WTC11 (cell line): Measurements from ENCODE around the gene UBTD1. TPM values are rescaled to one million over a fixed set of nuclear protein-coding genes. Genes with fewer than 3 reads are reported as not detected.

Experiments used
- ATAC-seq: fragments of 200-7000 bp; cut with Tn5 transposase; 2 replicates; pipeline ENCODE4 v1.10.0; 2021; ENCODE audit warnings: mild to moderate bottlenecking, moderate library complexity
- CTCF ChIA-PET: fragments of 300-600 bp; sonication (Branson Sonifier 250); formaldehyde crosslinking; loops from one replicate; lab custom pipeline; 2021; ENCODE audit warnings: antibody characterized with exemption; lab: Charles Lee
- POLR2A ChIA-PET: fragments of 350-600 bp; sonication (Branson Sonifier 250); formaldehyde crosslinking; loops from one replicate; lab custom pipeline; 2021; ENCODE audit warnings: antibody characterized with exemption; lab: Charles Lee
- DNase-seq: peaks from one replicate; pipeline ENCODE4 v3.0.0; 2021; ENCODE audit warnings: low spot score
- H3K27ac Mint-ChIP-seq: 2 replicates; pipeline ENCODE4 v1.8.0; 2021; ENCODE audit warnings: mixed read lengths
- H3K27me3 Mint-ChIP-seq: 2 replicates; pipeline ENCODE4 v1.8.0; 2021; ENCODE audit warnings: low read depth, mild to moderate bottlenecking, moderate library complexity, mixed read lengths
- H3K36me3 Mint-ChIP-seq: 2 replicates; pipeline ENCODE4 v1.8.0; 2021; ENCODE audit warnings: mixed read lengths
- H3K4me1 Mint-ChIP-seq: 2 replicates; pipeline ENCODE4 v1.8.0; 2022; ENCODE audit warnings: mixed read lengths
- H3K4me3 Mint-ChIP-seq: 2 replicates; pipeline ENCODE4 v1.8.0; 2021; ENCODE audit warnings: mild to moderate bottlenecking, moderate library complexity, mixed read lengths
- H3K9me3 Mint-ChIP-seq: 2 replicates; pipeline ENCODE4 v1.8.0; 2021; ENCODE audit warnings: mixed read lengths
- EMX1 ChIP-seq: fragments of 250-450 bp; sonication (Bioruptor Pico); IDR thresholded peaks from 2 replicates; pipeline ENCODE4 v1.8.0; 2021; ENCODE audit warnings: mild to moderate bottlenecking
- FOXJ3 ChIP-seq: sonication (generic); formaldehyde crosslinking; IDR thresholded peaks from 2 replicates; pipeline ENCODE4 v1.9.0; 2021; ENCODE audit warnings: missing genetic modification reagents, mild to moderate bottlenecking, borderline replicate concordance
- FOXK1 ChIP-seq: sonication (generic); formaldehyde crosslinking; IDR thresholded peaks from 2 replicates; pipeline ENCODE4 v1.8.0; 2022; ENCODE audit warnings: mild to moderate bottlenecking, moderate library complexity, missing genetic modification reagents
- GTF2I ChIP-seq: fragments of 250-450 bp; sonication (Bioruptor Pico); conservative IDR thresholded peaks from 2 replicates; pipeline ENCODE4 v1.4.0; 2021; ENCODE audit warnings: mild to moderate bottlenecking
- MLX ChIP-seq: sonication (generic); formaldehyde crosslinking; IDR thresholded peaks from 2 replicates; pipeline ENCODE4 v1.8.1; 2023; ENCODE audit warnings: mild to moderate bottlenecking, missing genetic modification reagents, moderate library complexity
- NFE2L1 ChIP-seq: sonication (generic); formaldehyde crosslinking; IDR thresholded peaks from 2 replicates; pipeline ENCODE4 v1.8.1; 2023; ENCODE audit warnings: missing genetic modification reagents
- NR3C1 ChIP-seq: sonication (generic); formaldehyde crosslinking; conservative IDR thresholded peaks from 2 replicates; pipeline ENCODE4 v1.8.1; 2023; ENCODE audit warnings: low read depth, mild to moderate bottlenecking, missing genetic modification reagents
- RELA ChIP-seq: sonication (generic); formaldehyde crosslinking; IDR thresholded peaks from 2 replicates; pipeline ENCODE4 v1.8.1; 2022; ENCODE audit warnings: missing genetic modification reagents, mild to moderate bottlenecking, borderline replicate concordance
- SP1 ChIP-seq: sonication (generic); formaldehyde crosslinking; conservative IDR thresholded peaks from 2 replicates; pipeline ENCODE4 v1.8.1; 2022; ENCODE audit warnings: missing genetic modification reagents
- TCF7 ChIP-seq: sonication (generic); formaldehyde crosslinking; IDR thresholded peaks from 2 replicates; pipeline ENCODE4 v1.8.0; 2022; ENCODE audit warnings: mild to moderate bottlenecking, low read depth, missing genetic modification reagents, moderate library complexity
- TP53 ChIP-seq: sonication (generic); formaldehyde crosslinking; IDR thresholded peaks from 2 replicates; pipeline ENCODE4 v1.8.1; 2023; ENCODE audit warnings: mild to moderate bottlenecking, missing genetic modification reagents
- total RNA-seq: library from RNA; stranded (reverse); gene quantifications from 3 replicates; pipeline ENCODE4 v1.2.3, GENCODE V29; 2021
- TF ChIP-seq, protein P1 (sequence below): sonication (generic); formaldehyde crosslinking; conservative IDR thresholded peaks from 2 replicates; pipeline ENCODE4 v1.8.1; 2023; ENCODE audit warnings: mild to moderate bottlenecking, low read depth, missing genetic modification reagents, moderate library complexity
- TF ChIP-seq, protein P2 (sequence below): sonication (generic); formaldehyde crosslinking; IDR thresholded peaks from 2 replicates; pipeline ENCODE4 v1.8.1; 2023; ENCODE audit warnings: mild to moderate bottlenecking, missing genetic modification reagents, borderline replicate concordance
- TF ChIP-seq, protein P3 (sequence below): fragments of 250-450 bp; sonication (Bioruptor Pico); IDR thresholded peaks from 2 replicates; pipeline ENCODE4 v1.9.0; 2021; ENCODE audit warnings: mild to moderate bottlenecking, borderline replicate concordance
- TF ChIP-seq, protein P4 (sequence below): sonication (generic); formaldehyde crosslinking; IDR thresholded peaks from 2 replicates; pipeline ENCODE4 v1.8.1; 2022; ENCODE audit warnings: mild to moderate bottlenecking, missing genetic modification reagents, moderate library complexity, borderline replicate concordance

The UBTD1 gene
- total RNA-seq, 1 experiment from 2014 or later, result 35.7 TPM

DNA sequence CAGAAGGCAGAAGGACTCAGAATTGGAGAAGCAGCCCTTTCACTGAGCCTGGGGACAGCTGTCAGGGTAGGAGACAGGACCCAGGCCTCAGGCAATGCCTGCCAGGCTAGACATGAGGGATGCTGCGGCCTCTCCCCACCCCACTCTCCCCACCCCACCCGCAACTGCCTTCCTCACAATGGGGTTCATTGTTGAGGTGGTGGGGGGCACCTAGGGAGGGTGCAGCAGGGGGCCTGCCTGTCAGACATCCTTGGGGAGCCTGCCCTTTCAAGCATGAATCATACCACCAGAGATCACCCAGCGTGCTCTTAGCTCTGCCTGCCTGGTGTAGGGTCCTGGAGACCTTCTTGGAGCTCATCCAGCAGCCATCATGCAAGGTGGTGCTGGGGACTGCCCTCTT lies 90.8 kb downstream of the UBTD1 start, which contains the start of gene C10orf62:
Gene C10orf62, plus strand, starts transcription at position 243 of the 400 bp plus-strand sequence. CDS start 177 bp downstream, outside the sequence.
- no peaks in the 10 kb centered on the region for H3K4me1 Mint-ChIP-seq
- POLR2A ChIA-PET, result no interaction called here
- H3K9me3 Mint-ChIP-seq, result no peaks in the 10 kb centered on the region
- no peaks in the 10 kb centered on the region for H3K27me3 Mint-ChIP-seq
- no peaks in the 10 kb centered on the region for H3K36me3 Mint-ChIP-seq
- ATAC-seq (no peak), DNase-seq (no peak)
- H3K27ac Mint-ChIP-seq, result no peak within 1 kb of the TSS
- TF ChIP-seq TCF7 (CRISPR knock-in tag), result no peak
- no peak for TF ChIP-seq MLX (CRISPR knock-in tag)
- no peak for TF ChIP-seq GTF2I (CRISPR knock-in tag)
- no peak for TF ChIP-seq NR3C1
- H3K4me3 Mint-ChIP-seq, result no peak within 1 kb of the TSS
- CTCF ChIA-PET, result interaction anchor here (3.4 kb wide), 1 partner anchor 18 kb away, joined by 15 read pairs; the partner anchor contains the start of gene ANKRD2

GRCh38 chr10:97590082-97590747 lies 91.5 kb downstream of the UBTD1 start:
- no peaks in the 10 kb centered on the region for H3K36me3 Mint-ChIP-seq
- H3K4me1 Mint-ChIP-seq, result no peaks in the 10 kb centered on the region
- ATAC-seq (no peak), DNase-seq (no peak)
- H3K4me3 Mint-ChIP-seq, result no peak overlapping the region
- H3K27ac Mint-ChIP-seq, result no peak overlapping the region
- TF ChIP-seq RELA (CRISPR knock-in tag), result no peak
- TF ChIP-seq, protein P1, sequence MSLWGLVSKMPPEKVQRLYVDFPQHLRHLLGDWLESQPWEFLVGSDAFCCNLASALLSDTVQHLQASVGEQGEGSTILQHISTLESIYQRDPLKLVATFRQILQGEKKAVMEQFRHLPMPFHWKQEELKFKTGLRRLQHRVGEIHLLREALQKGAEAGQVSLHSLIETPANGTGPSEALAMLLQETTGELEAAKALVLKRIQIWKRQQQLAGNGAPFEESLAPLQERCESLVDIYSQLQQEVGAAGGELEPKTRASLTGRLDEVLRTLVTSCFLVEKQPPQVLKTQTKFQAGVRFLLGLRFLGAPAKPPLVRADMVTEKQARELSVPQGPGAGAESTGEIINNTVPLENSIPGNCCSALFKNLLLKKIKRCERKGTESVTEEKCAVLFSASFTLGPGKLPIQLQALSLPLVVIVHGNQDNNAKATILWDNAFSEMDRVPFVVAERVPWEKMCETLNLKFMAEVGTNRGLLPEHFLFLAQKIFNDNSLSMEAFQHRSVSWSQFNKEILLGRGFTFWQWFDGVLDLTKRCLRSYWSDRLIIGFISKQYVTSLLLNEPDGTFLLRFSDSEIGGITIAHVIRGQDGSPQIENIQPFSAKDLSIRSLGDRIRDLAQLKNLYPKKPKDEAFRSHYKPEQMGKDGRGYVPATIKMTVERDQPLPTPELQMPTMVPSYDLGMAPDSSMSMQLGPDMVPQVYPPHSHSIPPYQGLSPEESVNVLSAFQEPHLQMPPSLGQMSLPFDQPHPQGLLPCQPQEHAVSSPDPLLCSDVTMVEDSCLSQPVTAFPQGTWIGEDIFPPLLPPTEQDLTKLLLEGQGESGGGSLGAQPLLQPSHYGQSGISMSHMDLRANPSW (CRISPR knock-in tag), result no peak
- no peak for TF ChIP-seq TP53
- no peaks in the 10 kb centered on the region for H3K27me3 Mint-ChIP-seq
- POLR2A ChIA-PET, result no interaction called here
- no peaks in the 10 kb centered on the region for H3K9me3 Mint-ChIP-seq
- CTCF ChIA-PET, result interaction anchor here (3.4 kb wide), 1 partner anchor 18 kb away, joined by 15 read pairs; the partner anchor contains the start of gene ANKRD2

GRCh38 chr10:97590748-97591495 lies 92.2 kb downstream of the UBTD1 start:
- ChIA-PET CTCF (interaction anchor here (1.0 to 1.5 kb wide), 2 partner anchors 21 to 56 kb away, joined by 3 to 5 read pairs; no protein-coding TSS in a partner anchor), POLR2A (no interaction called here)
- DNase-seq, result no peak
- Mint-ChIP-seq H3K27me3 (no peaks in the 10 kb centered on the region), H3K4me3 (no peak overlapping the region), H3K4me1 (no peaks in the 10 kb centered on the region), H3K36me3 (no peaks in the 10 kb centered on the region), H3K27ac (no peak overlapping the region), H3K9me3 (no peaks in the 10 kb centered on the region)
- ATAC-seq, result no peak
- no peak for TF ChIP-seq TCF7 (CRISPR knock-in tag)
- no peak for TF ChIP-seq FOXK1 (CRISPR knock-in tag)
- TF ChIP-seq, protein P2, sequence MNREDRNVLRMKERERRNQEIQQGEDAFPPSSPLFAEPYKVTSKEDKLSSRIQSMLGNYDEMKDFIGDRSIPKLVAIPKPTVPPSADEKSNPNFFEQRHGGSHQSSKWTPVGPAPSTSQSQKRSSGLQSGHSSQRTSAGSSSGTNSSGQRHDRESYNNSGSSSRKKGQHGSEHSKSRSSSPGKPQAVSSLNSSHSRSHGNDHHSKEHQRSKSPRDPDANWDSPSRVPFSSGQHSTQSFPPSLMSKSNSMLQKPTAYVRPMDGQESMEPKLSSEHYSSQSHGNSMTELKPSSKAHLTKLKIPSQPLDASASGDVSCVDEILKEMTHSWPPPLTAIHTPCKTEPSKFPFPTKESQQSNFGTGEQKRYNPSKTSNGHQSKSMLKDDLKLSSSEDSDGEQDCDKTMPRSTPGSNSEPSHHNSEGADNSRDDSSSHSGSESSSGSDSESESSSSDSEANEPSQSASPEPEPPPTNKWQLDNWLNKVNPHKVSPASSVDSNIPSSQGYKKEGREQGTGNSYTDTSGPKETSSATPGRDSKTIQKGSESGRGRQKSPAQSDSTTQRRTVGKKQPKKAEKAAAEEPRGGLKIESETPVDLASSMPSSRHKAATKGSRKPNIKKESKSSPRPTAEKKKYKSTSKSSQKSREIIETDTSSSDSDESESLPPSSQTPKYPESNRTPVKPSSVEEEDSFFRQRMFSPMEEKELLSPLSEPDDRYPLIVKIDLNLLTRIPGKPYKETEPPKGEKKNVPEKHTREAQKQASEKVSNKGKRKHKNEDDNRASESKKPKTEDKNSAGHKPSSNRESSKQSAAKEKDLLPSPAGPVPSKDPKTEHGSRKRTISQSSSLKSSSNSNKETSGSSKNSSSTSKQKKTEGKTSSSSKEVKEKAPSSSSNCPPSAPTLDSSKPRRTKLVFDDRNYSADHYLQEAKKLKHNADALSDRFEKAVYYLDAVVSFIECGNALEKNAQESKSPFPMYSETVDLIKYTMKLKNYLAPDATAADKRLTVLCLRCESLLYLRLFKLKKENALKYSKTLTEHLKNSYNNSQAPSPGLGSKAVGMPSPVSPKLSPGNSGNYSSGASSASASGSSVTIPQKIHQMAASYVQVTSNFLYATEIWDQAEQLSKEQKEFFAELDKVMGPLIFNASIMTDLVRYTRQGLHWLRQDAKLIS (CRISPR knock-in tag), result no peak
- no peak for TF ChIP-seq EMX1 (CRISPR knock-in tag)
- TF ChIP-seq, protein P3, sequence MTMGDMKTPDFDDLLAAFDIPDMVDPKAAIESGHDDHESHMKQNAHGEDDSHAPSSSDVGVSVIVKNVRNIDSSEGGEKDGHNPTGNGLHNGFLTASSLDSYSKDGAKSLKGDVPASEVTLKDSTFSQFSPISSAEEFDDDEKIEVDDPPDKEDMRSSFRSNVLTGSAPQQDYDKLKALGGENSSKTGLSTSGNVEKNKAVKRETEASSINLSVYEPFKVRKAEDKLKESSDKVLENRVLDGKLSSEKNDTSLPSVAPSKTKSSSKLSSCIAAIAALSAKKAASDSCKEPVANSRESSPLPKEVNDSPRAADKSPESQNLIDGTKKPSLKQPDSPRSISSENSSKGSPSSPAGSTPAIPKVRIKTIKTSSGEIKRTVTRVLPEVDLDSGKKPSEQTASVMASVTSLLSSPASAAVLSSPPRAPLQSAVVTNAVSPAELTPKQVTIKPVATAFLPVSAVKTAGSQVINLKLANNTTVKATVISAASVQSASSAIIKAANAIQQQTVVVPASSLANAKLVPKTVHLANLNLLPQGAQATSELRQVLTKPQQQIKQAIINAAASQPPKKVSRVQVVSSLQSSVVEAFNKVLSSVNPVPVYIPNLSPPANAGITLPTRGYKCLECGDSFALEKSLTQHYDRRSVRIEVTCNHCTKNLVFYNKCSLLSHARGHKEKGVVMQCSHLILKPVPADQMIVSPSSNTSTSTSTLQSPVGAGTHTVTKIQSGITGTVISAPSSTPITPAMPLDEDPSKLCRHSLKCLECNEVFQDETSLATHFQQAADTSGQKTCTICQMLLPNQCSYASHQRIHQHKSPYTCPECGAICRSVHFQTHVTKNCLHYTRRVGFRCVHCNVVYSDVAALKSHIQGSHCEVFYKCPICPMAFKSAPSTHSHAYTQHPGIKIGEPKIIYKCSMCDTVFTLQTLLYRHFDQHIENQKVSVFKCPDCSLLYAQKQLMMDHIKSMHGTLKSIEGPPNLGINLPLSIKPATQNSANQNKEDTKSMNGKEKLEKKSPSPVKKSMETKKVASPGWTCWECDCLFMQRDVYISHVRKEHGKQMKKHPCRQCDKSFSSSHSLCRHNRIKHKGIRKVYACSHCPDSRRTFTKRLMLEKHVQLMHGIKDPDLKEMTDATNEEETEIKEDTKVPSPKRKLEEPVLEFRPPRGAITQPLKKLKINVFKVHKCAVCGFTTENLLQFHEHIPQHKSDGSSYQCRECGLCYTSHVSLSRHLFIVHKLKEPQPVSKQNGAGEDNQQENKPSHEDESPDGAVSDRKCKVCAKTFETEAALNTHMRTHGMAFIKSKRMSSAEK, result no peak
- no peak for TF ChIP-seq SP1 (CRISPR knock-in tag)
- TF ChIP-seq, protein P4, sequence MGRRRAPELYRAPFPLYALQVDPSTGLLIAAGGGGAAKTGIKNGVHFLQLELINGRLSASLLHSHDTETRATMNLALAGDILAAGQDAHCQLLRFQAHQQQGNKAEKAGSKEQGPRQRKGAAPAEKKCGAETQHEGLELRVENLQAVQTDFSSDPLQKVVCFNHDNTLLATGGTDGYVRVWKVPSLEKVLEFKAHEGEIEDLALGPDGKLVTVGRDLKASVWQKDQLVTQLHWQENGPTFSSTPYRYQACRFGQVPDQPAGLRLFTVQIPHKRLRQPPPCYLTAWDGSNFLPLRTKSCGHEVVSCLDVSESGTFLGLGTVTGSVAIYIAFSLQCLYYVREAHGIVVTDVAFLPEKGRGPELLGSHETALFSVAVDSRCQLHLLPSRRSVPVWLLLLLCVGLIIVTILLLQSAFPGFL (CRISPR knock-in tag), result no peak
- no peak for TF ChIP-seq FOXJ3 (CRISPR knock-in tag)
- no peak for TF ChIP-seq RELA (CRISPR knock-in tag)
- TF ChIP-seq NFE2L1 (CRISPR knock-in tag), result no peak
